ENCODE results near the gene MESP2. TPM values are rescaled to one million over a fixed set of nuclear protein-coding genes. Genes with fewer than 3 reads are reported as not detected.
A peak's percentile ranks its signal among the peaks of the same experiment; 100 is the strongest.

MESP2 gene
- total RNA-seq, 1 experiment from 2014 or later: 1.1 TPM

- BruUV-seq (replicated peaks): no TSS peak
- H3K4me3 ChIP-seq (ENCODE audit: low read depth in 2 of 2, low read length in 2 of 2): no peak overlapping the region
- ChIA-PET CTCF (no interaction called here), POLR2A (no interaction called here)
- H3K9me3 ChIP-seq (ENCODE audit: control insufficient read depth, insufficient read depth, low read depth, low read length): no peaks in the 10 kb centered on the region
- intact Hi-C loops (cut with micrococcal nuclease; ENCODE audit: unreplicated experiment) (no loop called here), in situ Hi-C loops (cut with HindIII; ENCODE audit: low pct_unique_long_range_greater_than_20kb, low sequenced_read_pairs) (no loop called here)
- no peak for ATAC-seq
- H3K4me1 ChIP-seq (ENCODE audit: control insufficient read depth, insufficient read depth, low read length): peaks cover 16% of the 10 kb centered on the region
- DNase-seq (ENCODE audit: low read depth, low spot score): no peak
- TF ChIP-seq TCF7L2 (IDR thresholded peaks at IDR 0.05; ENCODE audit: low read depth, low read length): no peak
- no peak for TF ChIP-seq POLR2AphosphoS5 (IDR thresholded peaks at IDR 0.05; ENCODE audit: low read depth, low read length)
- no peak for TF ChIP-seq CTCF (IDR thresholded peaks at IDR 0.05)
- no peak for TF ChIP-seq SIN3A (IDR thresholded peaks at IDR 0.05; ENCODE audit: borderline replicate concordance, insufficient read depth, low read depth, low read length)
- no peak for TF ChIP-seq REST (IDR thresholded peaks at IDR 0.05; ENCODE audit: insufficient read depth in 1 of 2, low read depth in 2 of 2, low read length in 1 of 2)
- no peak overlapping the region for H3K27ac ChIP-seq (ENCODE audit: low read length)
- no peaks in the 10 kb centered on the region for H3K27me3 ChIP-seq (ENCODE audit: control insufficient read depth, insufficient read depth, low read length)
- 0 out of 2 replicates have a peak, but pooled peaks cover 3% of the 10 kb centered on the region for H3K36me3 ChIP-seq (ENCODE audit: control insufficient read depth, insufficient read depth, low read length)
Measured at GRCh38 chr15:89805241-89806209, 29.4 kb downstream of the MESP2 start.

DNA sequence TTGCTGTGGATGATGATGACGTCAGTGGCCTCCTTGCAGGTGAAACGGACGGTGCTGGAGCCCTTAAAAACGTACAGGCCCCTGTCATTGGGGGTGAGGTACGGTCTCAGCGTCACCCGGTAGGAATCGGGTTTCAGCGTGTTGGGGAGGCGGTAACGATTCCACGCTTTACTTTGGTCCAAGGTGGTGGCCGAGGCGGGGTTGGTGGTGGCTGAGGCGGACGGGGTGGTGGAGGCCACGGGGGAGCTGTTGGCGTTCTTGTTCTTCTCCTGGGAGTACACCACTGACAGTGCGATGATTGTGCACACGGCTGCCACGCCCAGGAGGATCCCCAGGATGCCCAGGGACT, 30.1 kb downstream of the MESP2 start:
- in situ Hi-C loops (cut with HindIII; ENCODE audit: low pct_unique_long_range_greater_than_20kb, low sequenced_read_pairs) (no loop called here), intact Hi-C loops (cut with micrococcal nuclease; ENCODE audit: unreplicated experiment) (no loop called here)
- no peak for ATAC-seq
- Histone ChIP-seq H3K36me3 (ENCODE audit: control insufficient read depth, insufficient read depth, low read length) (0 out of 2 replicates have a peak, but pooled peaks cover 3% of the 10 kb centered on the region), H3K4me3 (ENCODE audit: low read depth in 2 of 2, low read length in 2 of 2) (no peak overlapping the region), H3K27ac (ENCODE audit: low read length) (no peak overlapping the region), H3K9me3 (ENCODE audit: control insufficient read depth, insufficient read depth, low read depth, low read length) (no peaks in the 10 kb centered on the region), H3K27me3 (ENCODE audit: control insufficient read depth, insufficient read depth, low read length) (no peaks in the 10 kb centered on the region), H3K4me1 (ENCODE audit: control insufficient read depth, insufficient read depth, low read length) (peaks cover 16% of the 10 kb centered on the region)
- DNase-seq (ENCODE audit: low read depth, low spot score): no peak
- POLR2A ChIA-PET: no interaction called here
- CTCF ChIA-PET: no interaction called here
- BruUV-seq (replicated peaks): TSS peak; percentile 47
- TF ChIP-seq SIN3A (IDR thresholded peaks at IDR 0.05; ENCODE audit: borderline replicate concordance, insufficient read depth, low read depth, low read length) (no peak), REST (IDR thresholded peaks at IDR 0.05; ENCODE audit: insufficient read depth in 1 of 2, low read depth in 2 of 2, low read length in 1 of 2) (no peak), CTCF (IDR thresholded peaks at IDR 0.05) (no peak), POLR2AphosphoS5 (IDR thresholded peaks at IDR 0.05; ENCODE audit: low read depth, low read length) (no peak), TCF7L2 (IDR thresholded peaks at IDR 0.05; ENCODE audit: low read depth, low read length) (no peak)
